GM12878 (cell line): ENCODE results near the gene ART1. TPM values are rescaled to one million over a fixed set of nuclear protein-coding genes. Genes with fewer than 3 reads are reported as not detected.

Experiments used
- ATAC-seq: fragments of 200-7000 bp; cut with Tn5 transposase; 3 replicates; pipeline ENCODE4 v1.9.1; 2020; ENCODE audit warnings: mild to moderate bottlenecking, moderate library complexity
- BruUV-seq: library from RNA; stranded (reverse); fragments of 400-500 nt; replicated peaks from 2 replicates; lab custom pipeline; 2021; lab: Mats Ljungman, UMichigan
- CTCF ChIA-PET: fragments of 300-600 bp; sonication (Branson Sonifier 250); formaldehyde crosslinking; extraction: SDS; loops from one replicate; lab custom pipeline; 2021; ENCODE audit warnings: inconsistent platforms; lab: Yijun Ruan, JAX
- POLR2A ChIA-PET: fragments of 350-600 bp; formaldehyde crosslinking; extraction: SDS; loops from one replicate; lab custom pipeline; 2021; ENCODE audit warnings: inconsistent platforms; lab: Charles Lee
- RAD21 ChIA-PET: fragments of 300-600 bp; sonication (Branson Sonifier 250); formaldehyde crosslinking; loops from one replicate; lab custom pipeline; 2023; ENCODE audit warnings: antibody characterized with exemption; ENCODE audit not compliant: unreplicated experiment; lab: Charles Lee
- SMC1A ChIA-PET: fragments of 300-600 bp; sonication (Branson Sonifier 250); formaldehyde crosslinking; loops from one replicate; lab custom pipeline; 2023; ENCODE audit not compliant: unreplicated experiment, uncharacterized antibody; lab: Charles Lee
- DNase-seq: peaks from one replicate; pipeline ENCODE4 v3.0.0-alpha.2; 2011; ENCODE audit warnings: low read depth, low spot score
- FAIRE-seq: peaks from 3 replicates; lab custom pipeline; 2011; peaks lifted over from hg19 to GRCh38; lab: Jason Lieb, UNC
- H2AFZ ChIP-seq: 2 replicates; pipeline ENCODE4 v1.6.0; 2011; ENCODE audit warnings: low read depth, low read length, control low read depth; ENCODE audit not compliant: control insufficient read depth
- H3K27ac ChIP-seq: 2 replicates; pipeline ENCODE4 v1.5.1; 2011; ENCODE audit warnings: control low read depth; ENCODE audit not compliant: control insufficient read depth, insufficient read depth
- H3K27me3 ChIP-seq, 2 experiments: replicated peaks in 1 of 2; 2 replicates each; pipeline versions ENCODE4 v1.6.0 to v1.6.1; 2011; ENCODE audit warnings: low read length in 1 of 2; ENCODE audit not compliant: control insufficient read depth in 2 of 2, insufficient read depth in 2 of 2
- H3K36me3 ChIP-seq, 2 experiments: 2 replicates each; pipeline ENCODE4 v1.5.1; 2011; ENCODE audit warnings: low read length in 1 of 2; ENCODE audit not compliant: control insufficient read depth in 2 of 2, insufficient read depth in 2 of 2
- H3K4me1 ChIP-seq: 2 replicates; pipeline ENCODE4 v1.6.1; 2011; ENCODE audit warnings: mild to moderate bottlenecking, low read length, moderate library complexity, mixed read lengths; ENCODE audit not compliant: control insufficient read depth, insufficient read depth
- H3K4me2 ChIP-seq: 2 replicates; pipeline ENCODE4 v1.6.0; 2011; ENCODE audit warnings: control low read depth; ENCODE audit not compliant: control insufficient read depth, insufficient read depth
- H3K4me3 ChIP-seq: fragments of 200-600 bp; sonication (generic); 2 replicates; pipeline ENCODE4 v1.5.1; 2016
- H3K79me2 ChIP-seq: 2 replicates; pipeline ENCODE4 v1.6.0; 2011; ENCODE audit warnings: low read length; ENCODE audit not compliant: control insufficient read depth, insufficient read depth
- H3K9ac ChIP-seq: 2 replicates; pipeline ENCODE4 v1.8.0; 2011; ENCODE audit warnings: low read length, control low read depth, mixed read lengths; ENCODE audit not compliant: control insufficient read depth, insufficient read depth
- H3K9me3 ChIP-seq: replicated peaks from 3 replicates; pipeline ENCODE4 v1.5.1; 2011; ENCODE audit warnings: mild to moderate bottlenecking, low read length; ENCODE audit not compliant: control insufficient read depth, insufficient read depth
- H4K20me1 ChIP-seq: 2 replicates; pipeline ENCODE4 v1.6.0; 2011; ENCODE audit not compliant: control insufficient read depth, insufficient read depth
- CBX5 ChIP-seq: sonication (generic); IDR thresholded peaks from 2 replicates; pipeline ENCODE4 v1.6.1; 2016; ENCODE audit warnings: low read depth, moderate library complexity, mild to moderate bottlenecking, inconsistent platforms
- KLF5 ChIP-seq: fragments of 450-650 bp; IDR thresholded peaks from 2 replicates; pipeline ENCODE4 v1.6.1; 2014; ENCODE audit warnings: mild to moderate bottlenecking; ENCODE audit not compliant: partially characterized antibody
- NRF1 ChIP-seq: conservative IDR thresholded peaks from 2 replicates; pipeline ENCODE4 v1.6.1; 2011; ENCODE audit warnings: mild to moderate bottlenecking, low read depth, low read length, improper control_type of control experiment
- TCF12 ChIP-seq: IDR thresholded peaks from 2 replicates; pipeline ENCODE4 v1.6.1; 2011; ENCODE audit warnings: low read depth, mild to moderate bottlenecking, low read length
- WGBS: methylation state at CpG from one replicate; pipeline ENCODE4 v1.1.6; 2016; ENCODE audit warnings: low lambda C conversion rate; ENCODE audit not compliant: insufficient replicate concordance, insufficient coverage; ENCODE audit errors: missing lambda C conversion rate; 5-methylcytosine and 5-hydroxymethylcytosine counted together
- in situ Hi-C: fragments of 300-500 bp; cut with MboI; formaldehyde crosslinking; loops from 9 replicates; pipeline ENCODE4 v1.14.3; 2018; ENCODE audit warnings: mixed read lengths
- intact Hi-C: fragments of 100-400 bp; cut with micrococcal nuclease; formaldehyde crosslinking; loops from one replicate; pipeline ENCODE4 v1.14.2; 2022; ENCODE audit not compliant: unreplicated experiment
- polyA plus RNA-seq, 11 experiments: library from polyadenylated mRNA; depleted of rRNA in 4 of 11; unstranded in 6 of 11; stranded (reverse) in 5 of 11; fragments of >200 nt; fragmentation: Nextera tagmentation in 4 of 11; fragmentation: Illumina TruSeq in 1 of 11; extraction: Ambion mirVana in 4 of 11; extraction: Trizol in 1 of 11; gene quantifications; 1 replicate in 1 of 11; 2 replicates in 10 of 11; pipeline versions ENCODE4 v1.2.1 to v1.2.3, GENCODE V29; 2011 to 2016; ENCODE audit warnings: inconsistent platforms in 2 of 11, missing spikeins in 2 of 11, low read depth in 1 of 11
- total RNA-seq, 4 experiments: library from RNA; depleted of rRNA in 3 of 4; stranded (reverse); fragments of >200 nt in 3 of 4; fragmentation: Illumina TruSeq in 1 of 4; extraction: Trizol in 1 of 4; gene quantifications; 2 replicates each; pipeline versions ENCODE4 v1.2.1 to v1.2.3, GENCODE V29; 2013 to 2021
- TF ChIP-seq, protein P1 (sequence below): IDR thresholded peaks from 2 replicates; pipeline ENCODE4 v1.6.1; 2011; ENCODE audit warnings: mild to moderate bottlenecking, low read depth, low read length, moderate library complexity; ENCODE audit not compliant: insufficient replicate concordance

ART1 gene
- total and polyA plus RNA-seq, 10 of the 15 experiments (the other 5 are each of a cell fraction or from before 2014, with no cell fraction given), result not detected

DNA sequence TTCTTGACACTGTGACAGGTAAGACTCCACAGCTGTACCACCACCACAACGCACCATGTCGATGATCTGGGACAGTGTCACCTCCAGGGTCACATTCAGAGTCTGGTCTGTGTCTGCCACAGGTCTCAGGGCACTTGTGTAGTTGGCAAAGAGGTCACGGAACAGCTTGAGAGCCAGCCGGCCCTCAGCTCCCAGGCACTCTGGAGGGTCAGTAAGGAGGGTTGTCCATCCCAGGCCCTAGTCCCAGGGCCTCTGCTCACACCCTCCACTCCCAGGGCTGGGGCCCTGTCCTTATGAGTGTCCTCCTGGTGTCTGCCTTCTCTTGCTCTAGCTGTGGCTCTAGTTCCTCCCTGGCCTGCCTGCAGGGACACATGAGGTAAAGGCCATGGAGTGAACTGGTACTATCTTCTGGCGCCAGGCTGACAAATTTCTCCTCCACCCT lies 24.8 kb downstream of the ART1 start (continued):
- TF ChIP-seq CBX5, result no peak
- TF ChIP-seq, all 136 proteins: peak for 0

DNA sequence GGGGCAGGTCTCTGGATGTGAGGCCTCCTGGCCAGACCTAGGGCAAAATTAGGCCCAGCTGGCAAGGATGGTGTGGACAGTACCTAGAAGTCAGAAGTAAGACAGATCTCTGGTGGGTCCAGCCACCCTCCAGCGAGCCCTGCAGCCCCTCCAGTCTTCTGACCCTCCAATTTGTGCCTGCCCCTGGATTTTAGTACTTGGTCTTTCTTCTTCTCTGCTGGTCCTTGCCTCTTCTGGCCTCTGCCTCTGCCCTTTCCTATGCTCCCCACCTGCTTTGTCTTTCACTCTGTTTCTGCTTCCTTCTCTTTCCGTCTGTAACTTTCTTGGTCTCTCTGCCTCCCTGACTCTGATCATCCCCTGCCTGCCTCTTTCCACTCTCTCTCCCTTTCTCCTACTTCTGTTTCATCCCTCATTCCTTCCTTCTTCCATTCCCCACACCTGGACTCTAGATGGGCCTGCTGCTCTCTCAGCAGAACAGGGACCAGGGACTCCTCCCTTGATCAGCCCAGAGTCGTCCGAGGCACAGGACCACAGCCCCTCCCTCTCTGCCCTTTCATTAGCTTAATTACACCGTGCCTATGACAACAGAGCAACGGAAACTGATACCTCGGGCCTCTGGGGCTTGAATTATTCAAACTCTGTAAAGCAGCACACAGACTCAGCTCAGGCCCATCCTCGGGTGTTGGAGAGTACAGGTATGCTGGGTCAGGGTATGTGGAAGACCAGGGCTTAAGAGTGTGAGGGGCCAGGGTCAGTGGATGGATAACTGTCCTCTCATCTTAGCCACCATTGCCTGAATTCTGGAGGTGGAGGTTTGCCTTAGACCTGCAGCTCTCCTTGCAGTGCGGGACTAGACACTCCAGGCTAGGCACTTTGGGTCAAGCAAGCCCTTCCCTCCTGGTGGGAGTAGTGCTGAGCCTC lies 26.7 kb downstream of the ART1 start, which contains the start of gene CHRNA10:
CHRNA10 (minus strand) TSS at position 51 of the 921 bp plus-strand sequence. CDS start 72 bp downstream, outside the sequence.
- H3K27ac ChIP-seq, result no peak within 1 kb of the TSS
- POLR2A ChIA-PET, result no interaction called here
- RAD21 ChIA-PET, result no interaction called here
- DNase-seq (no peak), ATAC-seq (no peak), FAIRE-seq (no peak)
- H3K9me3 ChIP-seq, result no peaks in the 10 kb centered on the region
- BruUV-seq, result no TSS peak
- no peaks in the 10 kb centered on the region for H3K4me1 ChIP-seq
- CTCF ChIA-PET, result no interaction called here
- no peaks in the 10 kb centered on the region for H4K20me1 ChIP-seq
- no peak within 1 kb of the TSS for H3K4me3 ChIP-seq
- SMC1A ChIA-PET, result no interaction called here
- H3K27me3 ChIP-seq, result no peaks in the 10 kb centered on the region
- intact Hi-C loops, result no loop called here
- no peak within 1 kb of the TSS for H2AFZ ChIP-seq
- in situ Hi-C loops, result no loop called here
- H3K79me2 ChIP-seq, result no peaks in the 10 kb centered on the region
- H3K36me3 ChIP-seq, result peaks cover 18 to 31% of the 10 kb centered on the region in 2 experiments
- TF ChIP-seq NRF1 (no peak), TCF12 (no peak), KLF5 (no peak)
- TF ChIP-seq, protein P1, sequence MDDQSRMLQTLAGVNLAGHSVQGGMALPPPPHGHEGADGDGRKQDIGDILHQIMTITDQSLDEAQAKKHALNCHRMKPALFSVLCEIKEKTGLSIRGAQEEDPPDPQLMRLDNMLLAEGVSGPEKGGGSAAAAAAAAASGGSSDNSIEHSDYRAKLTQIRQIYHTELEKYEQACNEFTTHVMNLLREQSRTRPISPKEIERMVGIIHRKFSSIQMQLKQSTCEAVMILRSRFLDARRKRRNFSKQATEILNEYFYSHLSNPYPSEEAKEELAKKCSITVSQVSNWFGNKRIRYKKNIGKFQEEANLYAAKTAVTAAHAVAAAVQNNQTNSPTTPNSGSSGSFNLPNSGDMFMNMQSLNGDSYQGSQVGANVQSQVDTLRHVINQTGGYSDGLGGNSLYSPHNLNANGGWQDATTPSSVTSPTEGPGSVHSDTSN, result no peak
- WGBS, result 71% methylated on average over 9 of the region's 9 CpGs
- H3K9ac ChIP-seq, result no peak within 1 kb of the TSS
- H3K4me2 ChIP-seq, result no peak within 1 kb of the TSS
